GM21515 (cell line): Measurements from ENCODE around the gene DSCAM.
"Not testable (repeated sequence)": the region's sequence is repeated elsewhere in the genome, so short reads cannot be mapped to it uniquely, and the experiment has no call there.

Experiments
- ATAC-seq: cut with Tn5 transposase; IDR thresholded peaks from one replicate; pipeline ENCODE4 v1.9.1; 2021; ENCODE audit not compliant: unreplicated experiment

Gene DSCAM

DNA sequence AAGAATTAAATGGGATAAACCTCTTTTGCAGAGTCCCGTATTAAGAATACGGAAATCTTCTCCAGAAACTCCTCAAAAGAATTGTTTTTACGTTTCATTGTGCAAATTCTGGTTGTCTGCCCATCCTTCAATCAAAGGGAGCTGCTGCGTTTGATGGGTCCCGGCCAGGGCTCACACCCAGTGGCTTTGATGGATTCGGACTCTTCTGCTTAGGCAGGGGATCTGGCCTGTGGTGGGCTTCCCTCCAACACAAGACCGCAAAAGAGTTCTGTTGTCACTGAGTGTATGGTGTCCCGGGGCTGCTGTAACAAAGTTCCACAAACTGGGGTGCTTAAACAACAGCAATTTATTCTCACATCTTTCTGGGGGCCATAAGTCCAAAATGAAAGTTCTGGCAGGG lies 577.7 kb downstream of the DSCAM start:
- ATAC-seq, result no peak

- ATAC-seq, result not testable (repeated sequence)
Observed at GRCh38 chr21:40258456-40258855, 588.5 kb downstream of the DSCAM start.

DNA sequence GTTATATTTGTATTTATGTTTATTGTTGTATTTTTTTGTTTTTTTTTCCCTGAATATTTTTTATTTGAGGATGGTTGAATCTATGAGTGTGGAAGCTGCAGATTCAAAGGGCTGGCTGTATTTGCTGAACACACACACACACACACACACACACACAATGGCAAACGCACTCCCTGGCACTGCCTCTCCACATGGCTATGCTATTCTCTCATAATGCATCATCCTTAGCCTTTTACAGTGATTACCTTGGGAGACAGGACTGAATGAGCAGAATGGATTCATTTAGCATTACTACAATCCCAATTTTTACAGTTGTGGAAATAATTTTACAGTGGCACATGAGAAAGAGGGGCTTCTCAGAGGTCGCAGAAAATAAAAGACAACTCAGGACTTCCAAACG lies 589.6 kb downstream of the DSCAM start:
- ATAC-seq, result no peak

DNA sequence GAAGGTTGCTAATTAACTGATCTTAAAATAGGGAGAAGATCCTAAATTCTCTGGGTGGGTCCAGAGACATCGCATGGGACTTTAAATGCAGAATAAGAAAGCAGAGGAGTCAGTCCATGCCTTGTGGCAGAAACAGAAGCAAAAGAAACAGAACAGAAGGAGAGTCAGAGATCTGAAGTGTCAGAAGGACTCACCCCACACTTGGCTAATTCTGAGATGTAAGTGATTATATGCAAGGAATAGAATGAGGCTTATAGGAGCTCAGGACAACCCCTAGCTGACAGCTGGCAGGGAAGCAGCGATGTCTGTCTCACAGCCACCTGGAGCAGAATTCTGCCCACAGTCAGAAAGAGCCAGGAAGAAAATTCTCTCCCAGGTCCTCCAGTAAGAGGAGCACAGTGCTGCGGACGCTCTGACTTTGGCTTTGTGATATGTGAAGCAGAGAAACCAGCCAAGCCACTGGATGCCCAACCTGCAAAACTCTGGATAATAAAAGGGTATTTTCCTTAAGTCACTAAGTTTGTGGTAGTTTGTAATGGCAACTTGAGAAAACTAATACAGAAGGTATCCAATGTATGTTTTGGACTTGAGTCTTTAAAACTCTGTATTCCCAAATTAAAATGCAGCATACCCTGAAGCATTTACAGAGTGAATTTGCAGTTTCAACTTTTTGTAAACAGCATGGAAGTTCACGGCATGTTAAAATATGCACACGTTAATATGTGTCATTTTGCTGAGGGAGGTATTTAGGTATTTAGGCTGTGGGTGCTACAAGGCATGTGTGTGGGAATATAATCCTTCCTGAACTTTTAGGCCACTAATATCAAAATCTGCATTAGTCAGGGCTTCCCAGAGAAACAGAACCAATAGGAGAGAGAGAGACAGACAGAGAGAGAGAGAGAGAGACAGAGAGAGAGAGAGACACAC lies 591.2 kb downstream of the DSCAM start:
- no peak for ATAC-seq

GRCh38 chr21:40254540-40255465 lies 592.2 kb downstream of the DSCAM start:
- ATAC-seq, result no peak

DNA sequence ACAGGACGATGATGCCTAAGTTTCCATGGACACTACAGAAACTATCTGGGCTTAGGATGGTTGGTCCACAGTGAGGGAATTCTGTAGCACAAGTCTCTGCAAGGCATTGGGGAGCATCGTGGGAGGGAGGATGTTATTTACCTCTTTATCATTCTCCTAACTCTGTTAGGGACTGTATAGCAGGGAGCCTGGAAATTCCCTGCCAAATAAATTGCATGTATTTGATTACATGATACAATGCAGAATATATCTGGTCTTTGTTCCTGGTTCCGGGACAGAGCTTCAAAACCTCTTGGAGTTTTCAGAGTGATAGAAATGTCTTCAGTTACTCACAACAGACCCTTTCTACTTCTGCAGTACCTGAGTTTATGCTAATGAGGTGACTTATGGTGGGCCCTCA lies 593.8 kb downstream of the DSCAM start:
- ATAC-seq, result no peak

GRCh38 chr21:40250514-40251294 lies 596.3 kb downstream of the DSCAM start:
- no peak for ATAC-seq

- ATAC-seq, result no peak
Observed at GRCh38 chr21:40244981-40245380, 602.0 kb downstream of the DSCAM start.

- ATAC-seq, result no peak
Observed at GRCh38 chr21:40243685-40244084, 603.3 kb downstream of the DSCAM start.

GRCh38 chr21:40242586-40243265 lies 604.2 kb downstream of the DSCAM start:
- no peak for ATAC-seq

GRCh38 chr21:40235528-40235927 lies 611.4 kb downstream of the DSCAM start:
- ATAC-seq, result no peak

GRCh38 chr21:40231979-40232378 lies 615.0 kb downstream of the DSCAM start:
- ATAC-seq, result no peak

- no peak for ATAC-seq
Observed at GRCh38 chr21:40227096-40227495, 619.9 kb downstream of the DSCAM start.

GRCh38 chr21:40215941-40216340 lies 631.0 kb downstream of the DSCAM start:
- ATAC-seq, result no peak

GRCh38 chr21:40210251-40210650 lies 636.7 kb downstream of the DSCAM start:
- ATAC-seq, result no peak

DNA sequence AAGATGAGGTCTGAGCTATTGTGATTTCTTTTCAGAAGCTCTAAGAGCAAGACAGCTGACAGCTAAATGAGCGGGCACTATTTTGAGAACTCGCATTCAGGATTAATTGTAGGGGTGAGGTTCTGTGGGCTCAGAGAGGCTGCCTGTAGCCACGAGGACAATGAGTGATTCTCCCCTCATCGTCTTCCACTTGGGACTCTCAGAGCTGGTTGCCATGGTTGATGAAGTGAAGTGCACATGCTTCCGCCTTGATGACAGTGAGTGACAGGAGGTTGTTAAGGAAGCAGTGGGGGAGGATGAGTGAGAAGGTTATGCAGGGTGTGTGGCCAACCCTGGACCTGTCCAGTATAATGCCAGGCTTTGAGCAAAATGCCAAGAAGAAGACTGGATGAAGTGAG lies 638.0 kb downstream of the DSCAM start:
- ATAC-seq, result no peak

GRCh38 chr21:40208206-40208947 lies 638.6 kb downstream of the DSCAM start:
- ATAC-seq, result no peak

DNA sequence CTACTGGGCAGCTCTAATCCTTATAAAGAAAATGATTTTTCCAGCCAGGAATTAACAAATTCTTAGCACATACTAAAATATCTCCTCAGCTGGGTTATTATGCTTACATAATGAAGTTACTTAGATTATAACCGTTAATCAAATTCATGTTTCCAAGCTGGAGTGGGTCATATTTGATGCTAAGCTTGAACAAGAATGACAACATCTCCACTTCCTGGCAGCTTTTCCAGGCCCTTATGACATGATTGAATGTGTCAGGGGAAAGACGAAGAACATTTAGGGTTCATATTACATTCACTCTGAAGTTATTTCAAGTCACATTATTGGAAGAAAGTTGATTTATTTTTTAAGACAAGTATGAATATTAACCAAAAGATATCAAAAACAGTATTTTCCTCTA lies 646.0 kb downstream of the DSCAM start:
- ATAC-seq, result no peak

DNA sequence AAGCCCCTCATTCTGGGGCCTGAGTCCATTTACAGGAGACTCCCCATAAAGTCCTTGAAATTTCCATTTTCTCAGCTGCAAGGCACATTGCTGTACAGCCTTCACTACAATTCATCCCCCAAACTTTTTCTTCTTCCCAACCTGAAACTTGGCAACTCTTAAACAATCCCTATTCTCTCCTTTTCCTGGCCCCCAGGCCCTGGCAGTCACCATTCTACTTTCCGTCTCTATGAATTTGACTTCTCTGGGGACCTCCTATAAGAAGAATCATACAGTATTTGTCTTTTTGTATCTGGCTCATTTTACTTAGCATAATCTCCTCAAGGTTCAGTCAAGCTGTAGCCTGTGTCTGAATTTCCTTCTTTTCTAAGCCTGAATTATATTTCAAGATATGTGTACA lies 646.8 kb downstream of the DSCAM start:
- no peak for ATAC-seq
